PC-3 (cell line): ENCODE measurements around the gene FRMD5. TPM values are rescaled to one million over a fixed set of nuclear protein-coding genes. Genes with fewer than 3 reads are reported as not detected.

ENCODE experiments used
- ATAC-seq: fragments of 200-7000 bp; cut with Tn5 transposase; 2 replicates; pipeline ENCODE4 v1.9.1; 2020; ENCODE audit warnings: mild to moderate bottlenecking, moderate library complexity
- BruUV-seq: library from RNA; stranded (reverse); fragments of 400-500 nt; replicated peaks from 2 replicates; lab custom pipeline; 2021; lab: Mats Ljungman, UMichigan
- CTCF ChIA-PET: fragments of 300-600 bp; sonication (Branson Sonifier 250); formaldehyde crosslinking; loops from one replicate; lab custom pipeline; 2022; ENCODE audit warnings: antibody characterized with exemption; lab: Charles Lee
- POLR2A ChIA-PET: fragments of 300-600 bp; sonication (Branson Sonifier 250); formaldehyde crosslinking; loops from one replicate; lab custom pipeline; 2022; ENCODE audit warnings: antibody characterized with exemption; ENCODE audit not compliant: unreplicated experiment; lab: Charles Lee
- DNase-seq: peaks from one replicate; pipeline ENCODE4 v3.0.0-alpha.2; 2015
- H2AFZ ChIP-seq: fragments of 300-600 bp; sonication (generic); 2 replicates; pipeline ENCODE4 v1.6.0; 2016; ENCODE audit warnings: antibody characterized with exemption, low read length
- H3F3A ChIP-seq: fragments of 300-600 bp; sonication (generic); one replicate; pipeline ENCODE4 v1.6.0; 2017; ENCODE audit warnings: antibody characterized with exemption, low read length, control low read depth, mild to moderate bottlenecking; ENCODE audit not compliant: unreplicated experiment
- H3K27ac ChIP-seq: fragments of 300-600 bp; sonication (generic); 2 replicates; pipeline ENCODE4 v1.5.1; 2016; ENCODE audit warnings: mild to moderate bottlenecking, low read length
- H3K27me3 ChIP-seq: fragments of 300-600 bp; sonication (generic); 2 replicates; pipeline ENCODE4 v1.6.1; 2016; ENCODE audit warnings: low read length, mixed read lengths
- H3K36me3 ChIP-seq: fragments of 300-600 bp; sonication (generic); 2 replicates; pipeline ENCODE4 v1.6.1; 2016; ENCODE audit warnings: low read depth, mixed run types, low read length, mixed read lengths
- H3K4me1 ChIP-seq: fragments of 300-600 bp; sonication (generic); 2 replicates; pipeline ENCODE4 v1.5.1; 2016; ENCODE audit warnings: low read length; ENCODE audit not compliant: insufficient read depth
- H3K4me2 ChIP-seq: fragments of 300-600 bp; sonication (generic); 2 replicates; pipeline ENCODE4 v1.6.0; 2016; ENCODE audit warnings: low read length
- H3K4me3 ChIP-seq: fragments of 300-600 bp; sonication (generic); 2 replicates; pipeline ENCODE4 v1.5.1; 2016; ENCODE audit warnings: mild to moderate bottlenecking, low read length, mixed read lengths
- H3K79me2 ChIP-seq: fragments of 300-600 bp; sonication (generic); 2 replicates; pipeline ENCODE4 v1.6.1; 2017; ENCODE audit warnings: low read length, mixed read lengths
- H3K9ac ChIP-seq: fragments of 300-600 bp; sonication (generic); 2 replicates; pipeline ENCODE4 v1.6.0; 2016; ENCODE audit warnings: mild to moderate bottlenecking, low read length
- H3K9me2 ChIP-seq: fragments of 300-600 bp; sonication (generic); replicated peaks from 2 replicates; pipeline ENCODE4 v1.6.1; 2016; ENCODE audit warnings: mixed run types, low read length, mixed read lengths
- H3K9me3 ChIP-seq: fragments of 300-600 bp; sonication (generic); 2 replicates; pipeline ENCODE4 v1.6.1; 2016; ENCODE audit warnings: low read length, mixed read lengths
- H4K20me1 ChIP-seq: fragments of 300-600 bp; sonication (generic); 2 replicates; pipeline ENCODE4 v1.6.1; 2016; ENCODE audit warnings: low read length, mixed read lengths
- EZH2 ChIP-seq: fragments of 300-600 bp; sonication (generic); IDR thresholded peaks from one replicate; pipeline ENCODE4 v1.6.1; 2017; ENCODE audit warnings: antibody characterized with exemption, mild to moderate bottlenecking, low read length; ENCODE audit not compliant: unreplicated experiment
- EZH2phosphoT487 ChIP-seq: fragments of 300-600 bp; sonication (generic); IDR thresholded peaks from 2 replicates; pipeline ENCODE4 v1.6.1; 2018; ENCODE audit warnings: mild to moderate bottlenecking, antibody characterized with exemption, low read length, borderline replicate concordance
- intact Hi-C: fragments of 100-400 bp; cut with micrococcal nuclease; formaldehyde crosslinking; loops from 2 replicates; pipeline ENCODE4 v1.9.0; 2023
- total RNA-seq: library from RNA; depleted of rRNA; stranded (reverse); fragments of >200 nt; gene quantifications from 2 replicates; pipeline ENCODE4 v1.2.3, GENCODE V29; 2014
- TF ChIP-seq, protein P1 (sequence below): fragments of 300-600 bp; sonication (generic); conservative IDR thresholded peaks from 2 replicates; pipeline ENCODE4 v1.5.1; 2017; ENCODE audit warnings: antibody characterized with exemption, low read depth, mild to moderate bottlenecking, low read length

The FRMD5 gene
- total RNA-seq, 1 experiment from 2014 or later = 8.7 TPM

- Histone ChIP-seq H4K20me1 (no peaks in the 10 kb centered on the region), H3K9me3 (no peaks in the 10 kb centered on the region), H3K9me2 (no peaks in the 10 kb centered on the region), H3K27ac (no peak overlapping the region), H3K9ac (no peak overlapping the region), H2AFZ (0 out of 2 replicates have a peak overlapping the region, but pooled peaks have one; percentile 20), H3K4me3 (no peak overlapping the region), H3K4me1 (peaks cover 11% of the 10 kb centered on the region), H3K36me3 (0 out of 2 replicates have a peak, but pooled peaks cover 2% of the 10 kb centered on the region), H3K27me3 (no peaks in the 10 kb centered on the region), H3K79me2 (no peaks in the 10 kb centered on the region), H3F3A (no peaks in the 10 kb centered on the region), H3K4me2 (no peak overlapping the region)
- intact Hi-C loops = loop anchor here (1.0 to 2.0 kb wide), 2 partner anchors 163 to 315 kb away; no protein-coding TSS in a partner anchor
- no TSS peak for BruUV-seq
- DNase-seq (peak; percentile 90), ATAC-seq (peak; percentile 90)
- POLR2A ChIA-PET = interaction anchor here (0.6 kb wide), 1 partner anchor 419 kb away, joined by 4 read pairs; no protein-coding TSS in a partner anchor
- CTCF ChIA-PET = interaction anchor here (0.9 to 1.1 kb wide), 2 partner anchors 9 to 340 kb away, joined by 3 read pairs; no protein-coding TSS in a partner anchor
- TF ChIP-seq EZH2 (no peak), EZH2phosphoT487 (no peak)
- TF ChIP-seq, protein P1, sequence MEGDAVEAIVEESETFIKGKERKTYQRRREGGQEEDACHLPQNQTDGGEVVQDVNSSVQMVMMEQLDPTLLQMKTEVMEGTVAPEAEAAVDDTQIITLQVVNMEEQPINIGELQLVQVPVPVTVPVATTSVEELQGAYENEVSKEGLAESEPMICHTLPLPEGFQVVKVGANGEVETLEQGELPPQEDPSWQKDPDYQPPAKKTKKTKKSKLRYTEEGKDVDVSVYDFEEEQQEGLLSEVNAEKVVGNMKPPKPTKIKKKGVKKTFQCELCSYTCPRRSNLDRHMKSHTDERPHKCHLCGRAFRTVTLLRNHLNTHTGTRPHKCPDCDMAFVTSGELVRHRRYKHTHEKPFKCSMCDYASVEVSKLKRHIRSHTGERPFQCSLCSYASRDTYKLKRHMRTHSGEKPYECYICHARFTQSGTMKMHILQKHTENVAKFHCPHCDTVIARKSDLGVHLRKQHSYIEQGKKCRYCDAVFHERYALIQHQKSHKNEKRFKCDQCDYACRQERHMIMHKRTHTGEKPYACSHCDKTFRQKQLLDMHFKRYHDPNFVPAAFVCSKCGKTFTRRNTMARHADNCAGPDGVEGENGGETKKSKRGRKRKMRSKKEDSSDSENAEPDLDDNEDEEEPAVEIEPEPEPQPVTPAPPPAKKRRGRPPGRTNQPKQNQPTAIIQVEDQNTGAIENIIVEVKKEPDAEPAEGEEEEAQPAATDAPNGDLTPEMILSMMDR = peak; percentile 96
Observed at GRCh38 chr15:43903864-43904290, 291.2 kb downstream of the FRMD5 start.

DNA sequence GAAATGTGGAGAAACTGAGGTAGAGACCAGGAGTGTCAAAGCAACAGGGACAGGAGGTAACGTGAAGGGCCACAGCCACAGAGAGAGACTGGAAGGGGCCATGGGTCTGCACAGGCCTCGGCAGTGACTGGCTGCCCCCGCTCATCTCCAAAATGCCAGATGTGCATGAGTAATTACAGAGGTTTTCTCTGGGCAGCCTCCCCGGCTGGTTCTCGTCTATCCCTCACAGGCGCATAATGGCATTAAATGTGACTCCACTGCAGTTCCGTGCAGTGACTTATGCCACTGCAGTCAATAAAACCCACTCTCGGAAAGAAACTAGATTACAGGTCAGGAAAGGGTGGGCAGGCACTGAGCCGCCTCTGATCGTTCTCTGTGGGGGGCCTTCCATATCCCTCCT, 293.6 kb downstream of the FRMD5 start:
- H3K4me1 ChIP-seq = peaks cover 11% of the 10 kb centered on the region
- ChIA-PET CTCF (no interaction called here), POLR2A (no interaction called here)
- H3K27ac ChIP-seq = no peak overlapping the region
- intact Hi-C loops = no loop called here
- H3K4me3 ChIP-seq = no peak overlapping the region
- no peaks in the 10 kb centered on the region for H3K9me3 ChIP-seq
- no peaks in the 10 kb centered on the region for H3K9me2 ChIP-seq
- H3K9ac ChIP-seq = no peak overlapping the region
- TF ChIP-seq, protein P1 = no peak
- no peak for TF ChIP-seq EZH2
- no peak for TF ChIP-seq EZH2phosphoT487
- H3K79me2 ChIP-seq = no peaks in the 10 kb centered on the region
- H3K36me3 ChIP-seq = 0 out of 2 replicates have a peak, but pooled peaks cover 2% of the 10 kb centered on the region
- BruUV-seq = no TSS peak
- ATAC-seq (no peak), DNase-seq (no peak)
- no peaks in the 10 kb centered on the region for H4K20me1 ChIP-seq
- no peak overlapping the region for H3K4me2 ChIP-seq
- H3K27me3 ChIP-seq = no peaks in the 10 kb centered on the region
- H3F3A ChIP-seq = no peaks in the 10 kb centered on the region
- H2AFZ ChIP-seq = no peak overlapping the region

GRCh38 chr15:43900996-43901395, 294.1 kb downstream of the FRMD5 start:
- Histone ChIP-seq H4K20me1 (no peaks in the 10 kb centered on the region), H3K4me3 (no peak overlapping the region), H3K4me2 (no peak overlapping the region), H3K9me3 (no peaks in the 10 kb centered on the region), H3K79me2 (no peaks in the 10 kb centered on the region), H3K27me3 (no peaks in the 10 kb centered on the region), H3K27ac (no peak overlapping the region), H3K9me2 (no peaks in the 10 kb centered on the region), H3F3A (no peaks in the 10 kb centered on the region), H2AFZ (no peak overlapping the region), H3K4me1 (peaks cover 7% of the 10 kb centered on the region), H3K36me3 (0 out of 2 replicates have a peak, but pooled peaks cover 2% of the 10 kb centered on the region), H3K9ac (no peak overlapping the region)
- ChIA-PET CTCF (no interaction called here), POLR2A (no interaction called here)
- intact Hi-C loops = no loop called here
- DNase-seq (no peak), ATAC-seq (no peak)
- BruUV-seq = no TSS peak
- TF ChIP-seq EZH2 (no peak), EZH2phosphoT487 (no peak)
- TF ChIP-seq, protein P1 = no peak
